ENCODE results near the gene RAN.

Gene RAN

DNA sequence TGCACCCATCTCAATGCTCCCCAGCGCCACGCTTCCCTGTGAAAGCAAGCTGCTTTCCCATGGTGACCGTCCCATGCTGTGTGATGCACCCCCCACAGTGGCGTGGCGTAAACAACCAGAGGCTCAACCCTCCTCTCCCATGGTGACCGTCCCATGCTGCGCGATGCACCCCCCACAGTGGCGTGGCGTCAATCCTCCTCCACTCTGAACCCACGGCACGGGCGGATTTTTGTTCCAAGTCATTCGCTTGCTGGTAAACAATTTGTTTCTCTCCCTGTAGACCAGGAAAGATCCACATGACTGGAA is 41.7 kb upstream of the RAN start:
- Histone ChIP-seq H3K9me3 (replicated peaks; ENCODE audit: insufficient read depth, low read length) (no peaks in the 10 kb centered on the region), H3K27ac (ENCODE audit: low read length) (no peak overlapping the region), H3K4me3 (ENCODE audit: low read length) (no peak overlapping the region), H3F3A (ENCODE audit: insufficient read depth, low read length) (0 out of 2 replicates have a peak, but pooled peaks cover 3% of the 10 kb centered on the region), H3K36me3 (replicated peaks; ENCODE audit: insufficient read depth, low read length) (no peaks in the 10 kb centered on the region), H3K9me2 (replicated peaks; ENCODE audit: insufficient read depth, low read length) (no peaks in the 10 kb centered on the region), H3K9ac (ENCODE audit: low read length) (no peak overlapping the region), H3K4me1 (ENCODE audit: low read length) (no peaks in the 10 kb centered on the region), H4K20me1 (ENCODE audit: insufficient read depth, low read length) (no peaks in the 10 kb centered on the region), H2AFZ (ENCODE audit: low read length) (no peak overlapping the region), H3K4me2 (ENCODE audit: low read depth, low read length) (no peak overlapping the region), H3K27me3 (replicated peaks; ENCODE audit: insufficient read depth, low read length) (no peaks in the 10 kb centered on the region), H3K79me2 (ENCODE audit: low read length) (peaks cover 6% of the 10 kb centered on the region; the same call in 1 of the 2 replicates)
- no peak for DNase-seq
- TF ChIP-seq EZH2 (optimal IDR thresholded peaks at IDR 0.05; ENCODE audit: low read depth, low read length) = no peak
- TF ChIP-seq EZH2phosphoT487 (IDR thresholded peaks at IDR 0.05; ENCODE audit: low read length) = no peak
- TF ChIP-seq, protein P1, sequence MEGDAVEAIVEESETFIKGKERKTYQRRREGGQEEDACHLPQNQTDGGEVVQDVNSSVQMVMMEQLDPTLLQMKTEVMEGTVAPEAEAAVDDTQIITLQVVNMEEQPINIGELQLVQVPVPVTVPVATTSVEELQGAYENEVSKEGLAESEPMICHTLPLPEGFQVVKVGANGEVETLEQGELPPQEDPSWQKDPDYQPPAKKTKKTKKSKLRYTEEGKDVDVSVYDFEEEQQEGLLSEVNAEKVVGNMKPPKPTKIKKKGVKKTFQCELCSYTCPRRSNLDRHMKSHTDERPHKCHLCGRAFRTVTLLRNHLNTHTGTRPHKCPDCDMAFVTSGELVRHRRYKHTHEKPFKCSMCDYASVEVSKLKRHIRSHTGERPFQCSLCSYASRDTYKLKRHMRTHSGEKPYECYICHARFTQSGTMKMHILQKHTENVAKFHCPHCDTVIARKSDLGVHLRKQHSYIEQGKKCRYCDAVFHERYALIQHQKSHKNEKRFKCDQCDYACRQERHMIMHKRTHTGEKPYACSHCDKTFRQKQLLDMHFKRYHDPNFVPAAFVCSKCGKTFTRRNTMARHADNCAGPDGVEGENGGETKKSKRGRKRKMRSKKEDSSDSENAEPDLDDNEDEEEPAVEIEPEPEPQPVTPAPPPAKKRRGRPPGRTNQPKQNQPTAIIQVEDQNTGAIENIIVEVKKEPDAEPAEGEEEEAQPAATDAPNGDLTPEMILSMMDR (IDR thresholded peaks at IDR 0.05; ENCODE audit: low read length) = no peak

DNA sequence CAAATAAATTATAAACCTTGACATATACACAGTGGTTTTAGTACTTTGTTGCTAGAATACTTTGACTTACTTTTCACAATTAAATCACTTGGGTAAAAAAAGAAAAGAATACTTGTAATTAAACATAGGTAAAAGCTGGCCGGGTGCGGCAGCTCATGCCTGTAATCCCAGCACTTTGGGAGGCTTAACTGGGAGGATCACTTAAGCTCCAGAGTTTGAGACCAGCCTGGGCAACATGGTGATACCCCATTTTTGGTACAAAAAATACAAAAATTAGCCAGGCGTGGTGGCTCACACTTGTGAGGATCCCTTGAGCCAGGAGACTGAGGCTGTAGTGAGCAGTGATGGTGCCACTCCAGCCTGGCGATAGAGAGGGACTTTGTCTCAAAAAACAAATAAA is 40.6 kb upstream of the RAN start:
- Histone ChIP-seq H3K4me2 (ENCODE audit: low read depth, low read length) (no peak overlapping the region), H3K4me3 (ENCODE audit: low read length) (no peak overlapping the region), H4K20me1 (ENCODE audit: insufficient read depth, low read length) (no peaks in the 10 kb centered on the region), H3K79me2 (ENCODE audit: low read length) (peaks cover under 1% of the 10 kb centered on the region; the same call in 1 of the 2 replicates), H3K9ac (ENCODE audit: low read length) (no peak overlapping the region), H3K9me3 (replicated peaks; ENCODE audit: insufficient read depth, low read length) (no peaks in the 10 kb centered on the region), H3K36me3 (replicated peaks; ENCODE audit: insufficient read depth, low read length) (no peaks in the 10 kb centered on the region), H3K27me3 (replicated peaks; ENCODE audit: insufficient read depth, low read length) (no peaks in the 10 kb centered on the region), H3F3A (ENCODE audit: insufficient read depth, low read length) (0 out of 2 replicates have a peak, but pooled peaks cover 3% of the 10 kb centered on the region), H3K9me2 (replicated peaks; ENCODE audit: insufficient read depth, low read length) (no peaks in the 10 kb centered on the region), H3K27ac (ENCODE audit: low read length) (no peak overlapping the region), H2AFZ (ENCODE audit: low read length) (no peak overlapping the region), H3K4me1 (ENCODE audit: low read length) (no peaks in the 10 kb centered on the region)
- no peak for DNase-seq
- no peak for TF ChIP-seq EZH2phosphoT487 (IDR thresholded peaks at IDR 0.05; ENCODE audit: low read length)
- TF ChIP-seq, protein P1 (IDR thresholded peaks at IDR 0.05; ENCODE audit: low read length) = no peak
- no peak for TF ChIP-seq EZH2 (optimal IDR thresholded peaks at IDR 0.05; ENCODE audit: low read depth, low read length)

DNA sequence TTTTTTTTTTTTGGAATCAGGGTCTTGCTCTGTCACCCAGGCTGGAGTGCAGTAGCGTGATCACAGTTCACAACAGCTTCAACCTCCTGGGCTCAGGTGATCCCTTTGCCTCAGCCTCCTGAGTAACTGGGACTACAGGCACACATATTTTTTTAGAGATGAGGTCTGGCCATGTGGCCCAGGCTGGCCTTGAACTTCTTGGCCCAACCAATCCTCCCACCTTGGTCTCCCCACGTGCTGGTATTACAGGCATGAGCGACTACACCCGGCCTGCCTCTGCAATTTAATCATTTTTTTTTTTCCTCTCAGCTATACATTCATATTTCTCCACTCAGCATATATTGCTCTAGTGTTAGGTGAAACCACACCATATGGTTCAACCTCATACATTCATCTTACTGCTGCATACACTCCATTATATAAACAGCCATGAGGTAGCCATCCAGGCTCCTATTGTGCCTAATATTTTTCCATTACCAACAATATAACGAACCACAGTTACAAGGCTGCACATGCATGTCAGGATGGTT is 39.9 kb upstream of the RAN start:
- Histone ChIP-seq H3K9ac (ENCODE audit: low read length) (no peak overlapping the region), H3K27me3 (replicated peaks; ENCODE audit: insufficient read depth, low read length) (no peaks in the 10 kb centered on the region), H3K27ac (ENCODE audit: low read length) (no peak overlapping the region), H3K4me3 (ENCODE audit: low read length) (no peak overlapping the region), H3K36me3 (replicated peaks; ENCODE audit: insufficient read depth, low read length) (no peaks in the 10 kb centered on the region), H3K4me2 (ENCODE audit: low read depth, low read length) (no peak overlapping the region), H3K4me1 (ENCODE audit: low read length) (no peaks in the 10 kb centered on the region), H3F3A (ENCODE audit: insufficient read depth, low read length) (0 out of 2 replicates have a peak, but pooled peaks cover 3% of the 10 kb centered on the region), H3K79me2 (ENCODE audit: low read length) (no peaks in the 10 kb centered on the region), H2AFZ (ENCODE audit: low read length) (no peak overlapping the region), H4K20me1 (ENCODE audit: insufficient read depth, low read length) (no peaks in the 10 kb centered on the region), H3K9me3 (replicated peaks; ENCODE audit: insufficient read depth, low read length) (no peaks in the 10 kb centered on the region), H3K9me2 (replicated peaks; ENCODE audit: insufficient read depth, low read length) (no peaks in the 10 kb centered on the region)
- DNase-seq = no peak
- no peak for TF ChIP-seq EZH2 (optimal IDR thresholded peaks at IDR 0.05; ENCODE audit: low read depth, low read length)
- no peak for TF ChIP-seq EZH2phosphoT487 (IDR thresholded peaks at IDR 0.05; ENCODE audit: low read length)
- TF ChIP-seq, protein P1 (IDR thresholded peaks at IDR 0.05; ENCODE audit: low read length) = no peak
